Transverse colon (tissue), 4 donors: ENCODE measurements around the gene SRL.

Source experiments
- CTCF ChIP-seq, 5 experiments: fragments of 200-600 bp in 3 of 5; fragments of 450-650 bp in 2 of 5; sonication (generic) in 3 of 5; IDR thresholded peaks; 1 replicate in 2 of 5; 2 replicates in 3 of 5; pipeline ENCODE4 v1.5.1; 2016 to 2017; ENCODE audit warnings: antibody characterized with exemption in 5 of 5, inconsistent platforms in 3 of 5, mild to moderate bottlenecking in 2 of 5, moderate library complexity in 1 of 5
- POLR2AphosphoS5 ChIP-seq, 3 donors: sonication (generic); formaldehyde crosslinking; IDR thresholded peaks; one replicate each; pipeline ENCODE4 v1.6.1; 2016; ENCODE audit warnings: antibody characterized with exemption in 3 of 3

DNA sequence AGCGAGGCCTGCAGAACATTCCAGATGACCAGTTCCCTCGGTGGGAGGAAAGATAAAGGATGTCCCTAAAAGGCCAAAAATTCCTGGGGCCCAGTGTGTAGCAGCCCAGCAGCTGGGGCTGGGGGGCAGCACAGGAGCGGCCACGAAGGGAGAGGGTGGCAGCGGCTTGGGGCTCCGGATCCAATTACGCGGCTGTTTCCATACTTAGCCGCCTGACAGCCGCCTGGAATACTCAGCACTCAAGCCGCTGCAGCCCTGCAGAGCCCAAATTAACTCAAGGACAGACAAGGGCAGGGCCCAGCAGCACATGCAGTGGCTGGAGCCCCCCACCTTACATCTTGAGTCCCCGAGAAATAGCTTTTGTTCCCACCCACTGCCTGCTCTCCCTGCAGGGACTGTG lies 1.3 kb downstream of the SRL start:
- TF ChIP-seq CTCF (IDR thresholded peaks at IDR 0.05): no peak
- no peak for TF ChIP-seq POLR2AphosphoS5 (IDR thresholded peaks at IDR 0.05)
